IPS-18c (cell line): Measurements from ENCODE around the gene CETP.
"Not testable (repeated sequence)": the region's sequence is repeated elsewhere in the genome, so short reads cannot be mapped to it uniquely, and the experiment has no call there.

Source experiments
- H3K4me3 ChIP-seq: 2 replicates; pipeline ENCODE4 v1.7.0; 2013; ENCODE audit warnings: low read depth, mild to moderate bottlenecking, low read length, moderate library complexity; ENCODE audit not compliant: insufficient read depth
- H3K9me3 ChIP-seq: one replicate; pipeline ENCODE4 v1.6.1; 2013; ENCODE audit warnings: mild to moderate bottlenecking, low read length, moderate library complexity; ENCODE audit not compliant: control insufficient read depth, insufficient read depth

The CETP gene

GRCh38 chr16:56985962-56986360, 24.2 kb downstream of the CETP start:
- Histone ChIP-seq H3K4me3 (no peak overlapping the region), H3K9me3 (no peaks in the 10 kb centered on the region)

GRCh38 chr16:56986361-56986760, 24.6 kb downstream of the CETP start:
- no peak overlapping the region for H3K4me3 ChIP-seq
- no peaks in the 10 kb centered on the region for H3K9me3 ChIP-seq

GRCh38 chr16:56986908-56987307, 25.2 kb downstream of the CETP start:
- not testable (repeated sequence) for H3K9me3 ChIP-seq, H3K4me3 ChIP-seq

GRCh38 chr16:56987692-56988091, 25.9 kb downstream of the CETP start:
- no peak overlapping the region for H3K4me3 ChIP-seq

GRCh38 chr16:56988161-56988947, 26.6 kb downstream of the CETP start:
- no peaks in the 10 kb centered on the region for H3K9me3 ChIP-seq
- H3K4me3 ChIP-seq: peak overlapping the region; percentile 67; the same call in 1 of the 2 replicates

More at GRCh38 chr16:56987692-56988091, 25.9 kb downstream of the CETP start:
- H3K9me3 ChIP-seq: no peaks in the 10 kb centered on the region

GRCh38 chr16:56988948-56989945, 27.5 kb downstream of the CETP start, which contains the start of gene NLRC5:
TSS of gene NLRC5 (plus strand) at chr16:56989557. CDS start at chr16:57020713, 31,156 bp downstream.
- Histone ChIP-seq H3K9me3 (no peaks in the 10 kb centered on the region), H3K4me3 (peak within 1 kb of the TSS; percentile 67)

- H3K9me3 ChIP-seq: no peaks in the 10 kb centered on the region
- peak overlapping the region; percentile 67 for H3K4me3 ChIP-seq
Observed at GRCh38 chr16:56989988-56990387, 28.2 kb downstream of the CETP start.

GRCh38 chr16:56990407-56991286, 28.9 kb downstream of the CETP start:
- no peak overlapping the region for H3K4me3 ChIP-seq
- H3K9me3 ChIP-seq: no peaks in the 10 kb centered on the region

- not testable (repeated sequence) for H3K9me3 ChIP-seq, H3K4me3 ChIP-seq
Observed at GRCh38 chr16:56992431-56992830, 30.7 kb downstream of the CETP start.

GRCh38 chr16:56993204-56993603, 31.5 kb downstream of the CETP start:
- no peak overlapping the region for H3K4me3 ChIP-seq
- no peaks in the 10 kb centered on the region for H3K9me3 ChIP-seq

- Histone ChIP-seq H3K9me3 (no peaks in the 10 kb centered on the region), H3K4me3 (no peak overlapping the region)
Observed at GRCh38 chr16:56994311-56994710, 32.6 kb downstream of the CETP start.

GRCh38 chr16:56995136-56995805, 33.5 kb downstream of the CETP start:
- no peak overlapping the region for H3K4me3 ChIP-seq
- no peaks in the 10 kb centered on the region for H3K9me3 ChIP-seq

- no peak overlapping the region for H3K4me3 ChIP-seq
- H3K9me3 ChIP-seq: no peaks in the 10 kb centered on the region
Observed at GRCh38 chr16:56997264-56997663, 35.5 kb downstream of the CETP start.

GRCh38 chr16:56997931-56998330, 36.2 kb downstream of the CETP start:
- no peaks in the 10 kb centered on the region for H3K9me3 ChIP-seq
- H3K4me3 ChIP-seq: no peak overlapping the region

- Histone ChIP-seq H3K9me3 (no peaks in the 10 kb centered on the region), H3K4me3 (no peak overlapping the region)
Observed at GRCh38 chr16:56998352-56998751, 36.6 kb downstream of the CETP start.

GRCh38 chr16:56998861-56999260, 37.1 kb downstream of the CETP start:
- Histone ChIP-seq H3K9me3 (no peaks in the 10 kb centered on the region), H3K4me3 (no peak overlapping the region)
